ENCODE measurements around the gene OR2G3.

OR2G3 gene

GRCh38 chr1:247642742-247643141, 37.4 kb downstream of the OR2G3 start:
- Histone ChIP-seq H3K4me1 (ENCODE audit: insufficient read depth, low read length) (peaks cover 15% of the 10 kb centered on the region), H3K9me3 (ENCODE audit: control insufficient read depth, insufficient read depth, low read length) (no peaks in the 10 kb centered on the region), H3K36me3 (ENCODE audit: insufficient read depth, low read length) (no peaks in the 10 kb centered on the region), H3K9ac (ENCODE audit: low read depth, low read length) (no peak overlapping the region)

DNA sequence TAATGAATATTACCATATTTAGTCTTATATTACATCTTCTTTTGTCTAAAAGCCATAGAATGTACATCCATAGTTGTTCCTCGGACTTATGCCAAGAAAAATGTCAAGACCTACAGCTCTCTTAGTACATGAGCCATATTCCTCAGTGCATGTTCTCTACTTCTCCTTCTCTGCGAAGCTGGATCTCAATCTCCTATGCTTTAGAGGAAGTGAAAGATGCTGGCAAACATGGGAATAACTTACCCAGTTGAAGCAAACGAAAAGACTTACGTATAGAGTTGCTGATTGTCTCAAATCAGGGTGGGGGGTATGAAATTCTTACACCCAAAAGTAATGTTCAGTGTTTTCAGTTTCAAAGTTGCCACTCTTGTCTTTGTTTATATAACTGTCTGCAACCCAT, 41.5 kb downstream of the OR2G3 start:
- H3K4me1 ChIP-seq (ENCODE audit: insufficient read depth, low read length) = peaks cover 19% of the 10 kb centered on the region; the same call in 1 of the 2 replicates
- no peak overlapping the region for H3K9ac ChIP-seq (ENCODE audit: low read depth, low read length)
- no peaks in the 10 kb centered on the region for H3K36me3 ChIP-seq (ENCODE audit: insufficient read depth, low read length)

GRCh38 chr1:247647864-247648263, 42.5 kb downstream of the OR2G3 start:
- no peaks in the 10 kb centered on the region for H3K9me3 ChIP-seq (ENCODE audit: control insufficient read depth, insufficient read depth, low read length)
- no peak overlapping the region for H3K9ac ChIP-seq (ENCODE audit: low read depth, low read length)
- H3K4me1 ChIP-seq (ENCODE audit: insufficient read depth, low read length) = peaks cover 19% of the 10 kb centered on the region; the same call in 1 of the 2 replicates
- H3K36me3 ChIP-seq (ENCODE audit: insufficient read depth, low read length) = no peaks in the 10 kb centered on the region

More for the DNA sequence above, 41.5 kb downstream of the OR2G3 start:
- H3K9me3 ChIP-seq (ENCODE audit: control insufficient read depth, insufficient read depth, low read length) = no peaks in the 10 kb centered on the region

DNA sequence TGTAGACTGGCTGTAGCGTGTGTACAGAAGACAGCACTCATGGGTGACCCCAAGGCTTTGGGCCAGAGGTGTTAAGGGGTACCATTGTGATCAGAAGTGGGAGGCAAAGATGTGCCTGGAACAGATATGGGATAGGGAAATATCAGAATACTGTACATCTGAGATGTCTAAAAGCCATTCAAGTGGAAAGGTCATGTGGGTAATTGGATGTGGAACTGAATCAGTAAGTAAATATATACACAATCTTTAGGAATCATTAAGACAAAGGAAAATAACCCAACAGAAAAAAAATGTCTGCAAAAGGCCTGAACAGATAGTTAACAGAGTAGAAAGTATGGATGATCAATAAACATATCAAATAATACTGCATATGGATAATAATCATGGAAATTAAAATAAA, 47.7 kb downstream of the OR2G3 start:
- Histone ChIP-seq H3K9me3 (ENCODE audit: control insufficient read depth, insufficient read depth, low read length) (no peaks in the 10 kb centered on the region), H3K36me3 (ENCODE audit: insufficient read depth, low read length) (no peaks in the 10 kb centered on the region), H3K4me1 (ENCODE audit: insufficient read depth, low read length) (peaks cover 6% of the 10 kb centered on the region; the same call in 1 of the 2 replicates), H3K9ac (ENCODE audit: low read depth, low read length) (no peak overlapping the region)
